ENCODE results near the gene FBXW4.
"Not testable (repeated sequence)": the region's sequence is repeated elsewhere in the genome, so short reads cannot be mapped to it uniquely, and the experiment has no call there.

Gene FBXW4

DNA sequence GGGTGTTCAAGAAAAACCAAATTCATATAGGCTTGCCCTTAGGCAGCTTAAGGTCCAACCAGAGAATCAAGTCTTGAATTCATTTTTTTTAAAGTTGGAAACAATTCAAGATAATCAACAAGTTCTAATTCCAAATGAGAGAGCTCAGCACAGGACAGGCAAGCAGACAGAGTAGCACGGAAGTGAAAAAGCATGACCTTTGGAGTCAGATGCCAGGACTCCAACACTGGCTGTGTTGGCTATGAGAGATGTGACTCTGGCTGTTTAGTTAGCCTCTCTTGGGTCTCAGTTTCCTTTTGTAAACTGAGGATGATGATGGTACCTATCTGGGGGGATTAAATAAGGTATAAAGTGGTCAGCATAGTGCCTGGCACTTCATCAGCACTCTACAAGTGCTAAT is 49.3 kb downstream of the FBXW4 start:
- Histone ChIP-seq H3K36me3 (ENCODE audit: insufficient read depth, low read length) (no peaks in the 10 kb centered on the region), H3K4me3 (no peak overlapping the region), H3K9me3 (ENCODE audit: low read depth, low read length) (no peaks in the 10 kb centered on the region), H3K9ac (ENCODE audit: insufficient read length) (no peak overlapping the region), H3K27ac (no peak overlapping the region)
- no peak for DNase-seq (ENCODE audit: low read depth, low spot score)
- TF ChIP-seq EZH2 (IDR thresholded peaks at IDR 0.05) (no peak), FOXP2 (optimal IDR thresholded peaks at IDR 0.05; ENCODE audit: control extremely low read depth, extremely low read length, insufficient read depth) (no peak), POLR2AphosphoS5 (IDR thresholded peaks at IDR 0.05; ENCODE audit: borderline replicate concordance, low read depth, low read length) (no peak)

DNA sequence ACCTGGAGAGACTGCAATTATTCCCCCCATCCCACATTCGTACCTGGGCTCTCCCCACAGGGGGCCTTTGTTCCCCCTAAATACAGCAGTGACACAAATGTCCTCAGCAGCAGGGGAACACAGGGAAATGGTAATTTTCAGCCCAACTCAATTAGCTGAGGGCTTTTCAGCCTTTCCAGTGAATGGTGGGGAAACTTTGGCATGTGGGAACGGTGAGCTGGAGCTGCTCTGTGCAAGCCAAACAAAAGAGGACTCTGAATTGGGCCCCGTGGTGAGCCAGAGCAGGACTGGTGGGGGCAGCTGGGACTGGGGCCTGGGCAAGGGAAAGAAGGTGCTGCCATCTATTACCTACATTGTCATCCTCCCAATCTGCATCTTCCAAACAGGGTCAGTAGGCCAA is 51.0 kb downstream of the FBXW4 start:
- no peaks in the 10 kb centered on the region for H3K36me3 ChIP-seq (ENCODE audit: insufficient read depth, low read length)
- H3K4me3 ChIP-seq: no peak overlapping the region
- no peak for TF ChIP-seq EZH2 (IDR thresholded peaks at IDR 0.05)
- no peak for TF ChIP-seq FOXP2 (optimal IDR thresholded peaks at IDR 0.05; ENCODE audit: control extremely low read depth, extremely low read length, insufficient read depth)
- TF ChIP-seq POLR2AphosphoS5 (IDR thresholded peaks at IDR 0.05; ENCODE audit: borderline replicate concordance, low read depth, low read length): no peak
- no peak for DNase-seq (ENCODE audit: low read depth, low spot score)
- no peak overlapping the region for H3K27ac ChIP-seq
- no peaks in the 10 kb centered on the region for H3K9me3 ChIP-seq (ENCODE audit: low read depth, low read length)
- H3K9ac ChIP-seq (ENCODE audit: insufficient read length): no peak overlapping the region

DNA sequence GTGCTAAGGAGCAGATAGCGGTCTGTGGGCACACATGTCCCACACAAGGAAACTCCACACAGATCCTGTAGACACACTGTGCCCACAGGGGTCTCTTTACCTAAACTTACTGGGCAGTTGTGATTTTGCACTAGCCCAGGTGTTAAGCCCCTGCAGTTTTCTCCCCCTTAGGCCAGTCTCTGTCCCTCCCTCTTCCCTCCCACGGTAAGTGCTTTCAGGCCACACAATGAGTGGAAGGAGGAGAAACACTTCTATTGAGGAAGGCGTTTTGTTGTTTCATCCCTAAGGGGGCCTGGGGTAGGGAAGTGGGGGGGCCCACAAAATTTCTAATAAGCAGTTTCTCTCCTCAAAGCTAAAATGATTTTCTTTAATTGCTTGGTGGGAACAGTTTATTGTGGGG is 51.4 kb downstream of the FBXW4 start:
- Histone ChIP-seq H3K4me3 (no peak overlapping the region), H3K9me3 (ENCODE audit: low read depth, low read length) (no peaks in the 10 kb centered on the region), H3K36me3 (ENCODE audit: insufficient read depth, low read length) (no peaks in the 10 kb centered on the region), H3K9ac (ENCODE audit: insufficient read length) (no peak overlapping the region), H3K27ac (no peak overlapping the region)
- TF ChIP-seq FOXP2 (optimal IDR thresholded peaks at IDR 0.05; ENCODE audit: control extremely low read depth, extremely low read length, insufficient read depth): no peak
- TF ChIP-seq POLR2AphosphoS5 (IDR thresholded peaks at IDR 0.05; ENCODE audit: borderline replicate concordance, low read depth, low read length): no peak
- TF ChIP-seq EZH2 (IDR thresholded peaks at IDR 0.05): no peak
- DNase-seq (ENCODE audit: low read depth, low spot score): no peak

DNA sequence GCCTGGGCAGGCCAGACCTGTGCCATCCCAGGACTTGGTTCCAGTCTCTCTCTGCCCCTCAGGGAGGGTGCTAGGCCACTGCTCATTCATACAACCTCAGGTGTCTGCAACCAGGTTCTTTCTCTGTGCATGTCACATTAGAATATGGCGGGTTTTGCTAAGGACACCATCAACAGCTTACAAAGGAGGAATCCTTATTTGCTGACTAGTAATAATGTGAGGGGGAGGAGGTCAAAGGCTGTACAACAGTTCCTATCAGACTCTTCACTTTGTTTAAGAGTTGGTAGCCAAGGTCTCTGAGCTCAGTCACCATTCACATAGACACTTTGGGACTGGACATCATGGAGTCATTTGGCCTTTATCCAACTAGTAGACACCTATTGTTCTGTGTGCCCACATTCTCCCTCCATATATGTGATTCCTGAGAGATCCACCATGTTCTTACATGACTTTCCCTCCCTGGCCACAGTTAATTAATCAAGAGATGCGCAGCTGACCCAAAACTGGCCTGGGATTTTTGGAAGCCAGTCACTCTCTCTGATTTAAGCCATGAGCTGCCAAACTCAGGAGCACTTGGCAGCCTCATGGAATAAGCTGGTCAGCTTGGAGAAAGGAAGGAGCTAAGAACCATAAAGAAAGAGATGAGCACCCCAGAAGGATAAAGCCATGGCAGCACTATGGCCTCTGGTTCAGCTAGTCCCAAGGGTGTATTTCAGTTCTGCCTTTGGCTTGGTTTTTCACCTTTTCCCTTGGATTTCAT is 55.6 kb downstream of the FBXW4 start:
- Histone ChIP-seq H3K9ac (ENCODE audit: insufficient read length) (no peak overlapping the region), H3K36me3 (ENCODE audit: insufficient read depth, low read length) (no peaks in the 10 kb centered on the region), H3K27ac (no peak overlapping the region), H3K4me3 (no peak overlapping the region), H3K9me3 (ENCODE audit: low read depth, low read length) (no peaks in the 10 kb centered on the region)
- TF ChIP-seq FOXP2 (optimal IDR thresholded peaks at IDR 0.05; ENCODE audit: control extremely low read depth, extremely low read length, insufficient read depth) (no peak), EZH2 (IDR thresholded peaks at IDR 0.05) (no peak), POLR2AphosphoS5 (IDR thresholded peaks at IDR 0.05; ENCODE audit: borderline replicate concordance, low read depth, low read length) (no peak)
- no peak for DNase-seq (ENCODE audit: low read depth, low spot score)

DNA sequence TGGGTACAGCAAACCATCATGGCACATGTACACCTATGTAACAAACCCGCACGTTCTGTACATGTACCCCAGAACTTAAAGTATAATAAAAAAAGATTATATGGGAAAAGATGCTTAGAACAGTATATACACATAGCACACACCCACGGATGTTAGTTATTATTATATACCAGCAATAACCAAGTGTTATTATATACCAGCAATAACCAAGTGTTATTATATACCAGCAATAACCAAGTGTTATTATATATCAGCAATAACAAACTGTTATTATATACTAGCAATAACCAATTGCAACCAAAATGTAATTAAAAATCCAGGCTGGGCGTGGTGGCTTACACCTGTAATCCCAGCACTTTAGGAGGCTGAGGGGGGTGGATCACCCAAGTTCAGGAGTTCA is 61.5 kb downstream of the FBXW4 start:
- not testable (repeated sequence) for H3K4me3 ChIP-seq; H3K36me3 ChIP-seq (ENCODE audit: insufficient read depth, low read length); H3K27ac ChIP-seq; H3K9me3 ChIP-seq (ENCODE audit: low read depth, low read length); DNase-seq (ENCODE audit: low read depth, low spot score); H3K9ac ChIP-seq (ENCODE audit: insufficient read length)

DNA sequence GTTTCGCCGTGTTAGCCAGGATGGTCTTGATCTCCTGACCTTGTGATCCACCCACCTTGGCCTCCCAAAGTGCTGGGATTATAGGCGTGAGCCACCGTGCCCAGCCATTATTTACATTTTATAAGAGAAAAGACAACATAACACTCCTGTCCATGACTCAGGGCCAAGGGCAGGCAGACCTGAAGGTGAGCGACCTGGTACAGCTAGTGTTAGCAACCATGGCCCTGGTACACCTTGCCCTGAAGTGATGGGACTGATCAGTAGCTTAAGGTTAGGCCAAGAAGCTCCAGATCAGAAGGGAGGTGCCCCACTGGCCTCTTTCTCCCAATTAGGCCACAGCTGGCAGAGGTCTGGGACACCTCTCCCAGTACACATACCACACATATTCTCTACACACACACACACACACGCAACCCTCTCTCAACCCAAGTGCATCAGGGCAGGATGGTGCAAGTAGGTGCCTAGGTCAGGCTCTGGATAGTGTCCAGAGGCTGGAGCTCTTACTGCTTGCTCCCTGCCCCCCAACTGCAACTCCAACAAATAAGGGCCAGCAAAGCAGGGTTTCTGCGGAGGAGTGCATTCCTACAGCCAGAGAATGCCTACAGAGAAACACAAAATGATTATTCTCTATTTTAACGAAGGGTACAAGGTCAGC is 63.0 kb downstream of the FBXW4 start:
- no peak for DNase-seq (ENCODE audit: low read depth, low spot score)
- Histone ChIP-seq H3K9ac (ENCODE audit: insufficient read length) (no peak overlapping the region), H3K9me3 (ENCODE audit: low read depth, low read length) (no peaks in the 10 kb centered on the region), H3K4me3 (no peak overlapping the region), H3K27ac (no peak overlapping the region), H3K36me3 (ENCODE audit: insufficient read depth, low read length) (no peaks in the 10 kb centered on the region)
- TF ChIP-seq POLR2AphosphoS5 (IDR thresholded peaks at IDR 0.05; ENCODE audit: borderline replicate concordance, low read depth, low read length) (no peak), EZH2 (IDR thresholded peaks at IDR 0.05) (no peak), FOXP2 (optimal IDR thresholded peaks at IDR 0.05; ENCODE audit: control extremely low read depth, extremely low read length, insufficient read depth) (no peak)

DNA sequence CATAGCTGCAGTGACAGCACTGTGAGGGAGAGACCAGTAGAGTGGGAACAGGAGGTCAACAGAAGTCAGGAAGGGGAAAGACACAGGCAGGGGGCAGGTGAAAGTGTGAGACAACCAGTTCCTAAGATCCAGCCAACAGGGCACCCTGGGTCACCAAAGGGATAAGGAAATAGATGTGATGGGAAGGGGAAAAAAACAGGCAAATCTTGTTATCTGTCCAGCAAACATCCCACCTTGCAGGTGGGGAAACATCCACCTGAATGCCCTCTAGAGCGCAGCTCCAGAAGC is 64.4 kb downstream of the FBXW4 start:
- H3K9me3 ChIP-seq (ENCODE audit: low read depth, low read length): no peaks in the 10 kb centered on the region
- no peak for DNase-seq (ENCODE audit: low read depth, low spot score)

DNA sequence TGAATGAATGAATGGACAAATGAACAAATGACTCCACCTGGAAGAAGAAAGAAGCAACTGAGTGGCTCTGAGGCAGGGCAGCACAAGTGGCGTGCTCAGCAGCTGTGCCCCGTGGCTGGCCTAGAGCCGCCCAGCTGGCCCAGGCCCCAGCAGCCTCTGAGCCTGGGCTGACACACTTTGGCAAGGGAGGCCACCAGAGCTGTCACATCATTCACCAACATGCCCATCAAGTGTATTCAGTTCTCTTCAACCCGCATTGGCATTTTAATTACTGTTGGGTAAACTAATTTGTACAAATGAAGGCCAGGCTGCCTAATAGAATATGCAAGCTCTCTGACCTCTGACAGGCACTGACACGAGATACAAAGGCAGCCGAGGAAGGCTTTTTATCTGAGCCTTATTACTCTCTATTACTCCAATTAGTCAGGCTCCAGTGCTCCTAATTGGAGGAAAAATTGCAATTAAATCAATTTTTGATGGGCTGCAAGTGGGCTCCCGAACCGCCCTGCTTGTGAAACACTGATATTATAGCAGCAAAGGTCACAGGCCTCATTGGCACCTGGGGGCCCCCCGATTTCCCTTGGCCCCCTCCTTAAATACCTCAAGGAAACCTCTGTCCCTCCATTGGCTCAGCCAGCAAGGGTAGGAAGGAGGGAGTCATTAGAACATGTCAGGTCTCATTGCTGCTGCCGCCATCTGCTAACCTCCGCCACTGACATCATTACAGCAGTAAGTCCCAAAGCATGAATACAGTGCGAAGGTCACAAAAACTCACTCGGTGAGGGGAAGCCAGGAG is 64.9 kb downstream of the FBXW4 start:
- Histone ChIP-seq H3K9me3 (ENCODE audit: low read depth, low read length) (no peaks in the 10 kb centered on the region), H3K36me3 (ENCODE audit: insufficient read depth, low read length) (no peaks in the 10 kb centered on the region), H3K9ac (ENCODE audit: insufficient read length) (no peak overlapping the region), H3K4me3 (no peak overlapping the region), H3K27ac (no peak overlapping the region)
- no peak for TF ChIP-seq EZH2 (IDR thresholded peaks at IDR 0.05)
- TF ChIP-seq POLR2AphosphoS5 (IDR thresholded peaks at IDR 0.05; ENCODE audit: borderline replicate concordance, low read depth, low read length): no peak
- TF ChIP-seq FOXP2 (optimal IDR thresholded peaks at IDR 0.05; ENCODE audit: control extremely low read depth, extremely low read length, insufficient read depth): no peak
- DNase-seq (ENCODE audit: low read depth, low spot score): no peak

More for the DNA sequence above, 64.4 kb downstream of the FBXW4 start:
- no peak overlapping the region for H3K27ac ChIP-seq
- no peak overlapping the region for H3K4me3 ChIP-seq
- TF ChIP-seq EZH2 (IDR thresholded peaks at IDR 0.05) (no peak), FOXP2 (optimal IDR thresholded peaks at IDR 0.05; ENCODE audit: control extremely low read depth, extremely low read length, insufficient read depth) (no peak), POLR2AphosphoS5 (IDR thresholded peaks at IDR 0.05; ENCODE audit: borderline replicate concordance, low read depth, low read length) (no peak)
- H3K36me3 ChIP-seq (ENCODE audit: insufficient read depth, low read length): no peaks in the 10 kb centered on the region
- no peak overlapping the region for H3K9ac ChIP-seq (ENCODE audit: insufficient read length)
